Posterior cingulate gyrus (tissue), 11 donors: ENCODE data around the gene TTC39C.
"Not testable (repeated sequence)": the region's sequence is repeated elsewhere in the genome, so short reads cannot be mapped to it uniquely, and the experiment has no call there.

Experiments used
- DNase-seq, 10 donors: peaks; one replicate each; pipeline versions ENCODE4 v3.0.0 to v3.0.0-alpha.2; 2020 to 2021; ENCODE audit warnings: mixed read lengths in 3 of 10
- intact Hi-C: fragments of 100-400 bp; cut with DNase I; formaldehyde crosslinking; loops from one replicate; pipeline ENCODE4 v1.15.1; 2023

TTC39C gene

DNA sequence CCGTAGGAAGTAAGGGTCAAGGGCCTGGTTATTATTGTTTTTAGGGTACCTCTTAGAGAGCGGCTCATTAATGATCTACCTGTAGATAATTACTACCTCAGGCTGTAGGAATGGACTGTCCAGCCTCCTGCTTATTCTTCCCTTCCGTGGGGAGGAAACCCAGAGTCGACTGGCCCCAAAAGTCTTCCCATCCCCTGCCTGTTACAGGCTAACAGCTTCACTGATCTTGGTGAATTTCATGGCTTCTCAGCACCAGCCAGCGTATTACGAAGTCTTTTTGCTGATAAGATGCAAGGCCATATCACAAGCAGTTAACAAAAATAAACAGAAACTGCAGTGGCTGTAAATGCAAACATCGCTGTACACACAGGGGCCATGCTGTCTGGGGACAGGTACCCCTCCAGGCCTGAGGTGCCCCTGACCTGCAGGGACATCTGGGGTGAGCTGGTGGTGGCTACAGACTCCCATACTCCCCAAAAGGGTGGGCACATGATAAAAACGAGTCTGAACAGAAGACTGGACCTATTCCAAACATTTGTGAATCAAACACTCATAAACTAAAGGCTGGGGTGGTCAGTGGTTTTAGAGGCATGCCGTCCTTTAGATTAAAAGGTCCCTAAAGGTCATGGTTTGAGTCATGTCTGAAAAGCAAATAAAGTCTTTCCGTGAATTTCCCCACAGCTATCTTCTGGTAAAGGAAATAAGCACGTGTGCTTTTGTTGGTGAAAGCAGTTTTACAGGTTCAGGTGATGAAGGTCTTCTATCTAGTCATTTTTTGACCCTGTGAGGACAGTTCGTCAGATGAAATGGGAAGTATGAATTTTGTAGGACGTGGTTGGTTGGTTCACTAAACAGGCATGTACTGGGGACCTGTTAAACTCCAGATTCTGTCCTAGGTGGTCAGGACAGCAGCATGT lies 36.7 kb downstream of the TTC39C start:
- DNase-seq: no peak
- intact Hi-C loops: no loop called here

DNA sequence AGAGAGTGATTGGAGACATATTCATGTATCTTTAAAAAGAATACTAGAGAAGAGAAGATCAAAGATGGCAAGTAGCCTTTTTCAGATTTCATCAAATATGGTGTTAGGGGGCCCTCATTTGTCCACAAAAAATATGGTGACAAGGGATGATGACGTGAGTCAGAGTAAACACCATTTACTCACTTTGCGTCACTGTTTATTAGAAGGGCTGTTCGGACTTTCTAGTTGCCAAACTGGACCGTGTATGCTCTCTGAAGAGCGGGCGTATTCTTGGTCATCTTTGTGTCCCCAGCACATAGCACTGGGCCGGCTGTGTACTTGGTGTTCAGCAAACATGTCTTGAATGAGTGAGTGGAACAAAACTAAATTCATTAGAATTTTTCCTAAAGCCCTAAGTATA lies 37.5 kb downstream of the TTC39C start:
- intact Hi-C loops: no loop called here
- no peak for DNase-seq

DNA sequence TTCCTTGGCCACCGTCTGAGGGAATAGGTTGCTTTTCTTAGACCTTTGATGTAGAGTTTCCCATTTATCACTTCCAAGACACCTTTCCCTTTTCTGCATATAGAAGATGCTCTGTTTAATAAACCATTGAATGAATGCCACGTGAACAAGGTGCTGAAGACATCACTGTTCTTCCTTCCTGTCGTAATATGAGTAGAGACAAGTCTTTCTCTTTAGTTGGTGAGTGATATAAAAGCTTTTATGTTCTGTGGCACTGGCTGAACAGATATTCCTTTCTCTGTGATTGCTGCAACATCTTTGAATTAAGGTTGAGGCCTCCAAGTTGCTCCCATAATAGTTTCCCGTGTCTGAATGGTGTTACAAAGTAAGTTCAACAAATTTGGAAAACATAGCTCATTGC lies 38.7 kb downstream of the TTC39C start:
- intact Hi-C loops: no loop called here
- DNase-seq: no peak

DNA sequence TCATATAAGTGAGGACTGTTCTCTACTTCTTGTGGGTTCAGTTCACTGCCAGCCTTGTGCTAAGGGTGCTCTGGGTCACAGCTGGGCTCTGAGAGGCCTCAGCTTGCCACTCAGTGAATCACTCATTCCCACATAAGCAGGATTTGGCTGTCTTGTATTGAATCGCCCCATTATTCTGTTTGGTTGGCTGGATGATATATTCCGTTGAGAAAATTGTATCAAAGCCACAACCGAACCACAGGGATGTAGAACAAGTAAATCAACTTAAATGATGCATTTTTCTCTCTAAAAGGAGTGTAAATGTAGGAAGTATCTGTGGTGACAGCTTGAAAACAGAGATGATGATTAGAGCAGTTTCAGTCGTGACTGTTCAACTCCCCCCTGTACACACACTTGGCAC lies 39.6 kb downstream of the TTC39C start:
- intact Hi-C loops: no loop called here
- no peak for DNase-seq

DNA sequence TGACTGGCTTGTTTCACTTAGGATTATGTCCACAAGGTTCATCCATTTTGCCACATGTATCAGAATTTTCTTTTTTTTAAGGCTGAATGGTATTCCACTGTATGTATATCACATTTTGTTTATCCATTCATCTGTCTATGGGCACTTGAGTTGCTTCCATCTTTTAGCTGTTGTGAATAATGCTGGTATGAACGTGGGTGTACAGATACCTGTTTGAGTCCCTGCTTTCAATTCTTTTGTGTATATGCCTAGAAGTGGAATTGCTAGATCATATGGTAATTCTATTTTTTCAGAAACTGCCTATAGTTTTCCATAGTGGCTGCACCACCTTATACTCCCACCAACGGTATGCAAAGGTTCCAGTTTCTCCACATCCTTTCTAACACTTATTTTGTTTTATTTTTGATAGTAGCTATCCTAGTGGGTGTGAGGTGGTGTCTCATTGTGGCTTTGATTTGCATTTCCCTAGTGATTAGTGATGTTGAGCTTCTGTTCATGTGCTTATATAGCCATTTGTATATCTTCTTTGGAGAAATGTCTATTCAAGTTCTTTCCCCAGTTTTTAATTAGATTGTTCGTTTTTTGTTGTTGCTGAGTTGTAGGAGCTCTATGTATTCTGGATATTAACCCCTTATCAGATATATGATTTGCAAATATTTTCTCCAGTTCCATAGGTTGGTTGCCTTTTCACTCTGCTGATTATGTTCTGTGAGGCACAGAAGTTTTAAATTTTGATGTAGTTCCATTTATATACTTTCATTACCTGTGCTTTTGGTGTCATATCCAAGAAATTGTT lies 40.7 kb downstream of the TTC39C start:
- intact Hi-C loops: no loop called here
- no peak for DNase-seq

GRCh38 chr18:24055878-24056277 lies 41.3 kb downstream of the TTC39C start:
- DNase-seq: no peak
- intact Hi-C loops: no loop called here

- DNase-seq: no peak
- intact Hi-C loops: no loop called here
Measured at GRCh38 chr18:24056506-24056905, 42.0 kb downstream of the TTC39C start.

DNA sequence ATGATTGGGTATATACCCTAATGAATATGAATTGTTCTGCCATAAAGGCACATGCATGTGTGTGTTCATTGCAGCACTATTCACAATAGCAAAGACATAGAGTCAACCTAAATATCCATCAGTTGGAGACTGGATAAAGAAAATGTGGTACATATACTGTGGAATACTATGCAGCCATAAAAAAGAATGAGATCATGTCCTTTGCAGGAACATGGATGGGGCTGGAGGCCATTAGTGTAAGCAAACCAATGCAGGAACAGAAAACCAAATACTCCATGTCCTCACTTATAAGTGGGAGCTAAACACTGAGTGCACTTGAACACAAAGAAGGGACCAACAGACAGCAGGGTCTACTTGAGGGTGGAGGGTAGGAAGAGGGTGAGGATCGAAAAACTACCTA lies 43.2 kb downstream of the TTC39C start:
- intact Hi-C loops: no loop called here
- DNase-seq: no peak

- DNase-seq, intact Hi-C loops: not testable (repeated sequence)
Measured at GRCh38 chr18:24059385-24059784, 44.8 kb downstream of the TTC39C start.

DNA sequence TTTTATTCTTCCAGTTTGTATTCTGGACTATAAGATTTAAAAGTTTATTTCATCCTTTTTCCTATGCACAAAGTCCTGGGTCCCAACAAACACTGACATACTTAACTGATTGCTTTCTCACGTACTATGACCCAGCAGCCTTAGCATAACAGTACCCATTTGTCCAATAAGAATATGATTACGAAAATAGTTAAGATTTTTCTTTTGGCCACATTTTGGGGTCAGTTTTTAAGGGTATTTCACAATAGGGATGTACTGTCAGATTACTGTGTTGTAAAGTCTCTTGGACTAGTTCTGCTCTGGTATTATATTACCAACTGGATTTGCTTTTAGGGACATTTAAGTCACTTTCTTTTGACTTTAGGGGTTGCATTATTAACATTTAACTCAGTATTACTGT lies 46.1 kb downstream of the TTC39C start:
- intact Hi-C loops: no loop called here
- no peak for DNase-seq

- no peak for DNase-seq
- intact Hi-C loops: no loop called here
Measured at GRCh38 chr18:24063121-24063731, 48.7 kb downstream of the TTC39C start.

GRCh38 chr18:24064391-24065100 lies 50.0 kb downstream of the TTC39C start:
- intact Hi-C loops: no loop called here
- no peak for DNase-seq

GRCh38 chr18:24065906-24066305 lies 51.4 kb downstream of the TTC39C start:
- intact Hi-C loops: no loop called here
- DNase-seq: no peak

- intact Hi-C loops: no loop called here
- no peak for DNase-seq
Measured at GRCh38 chr18:24068945-24069693, 54.6 kb downstream of the TTC39C start.

DNA sequence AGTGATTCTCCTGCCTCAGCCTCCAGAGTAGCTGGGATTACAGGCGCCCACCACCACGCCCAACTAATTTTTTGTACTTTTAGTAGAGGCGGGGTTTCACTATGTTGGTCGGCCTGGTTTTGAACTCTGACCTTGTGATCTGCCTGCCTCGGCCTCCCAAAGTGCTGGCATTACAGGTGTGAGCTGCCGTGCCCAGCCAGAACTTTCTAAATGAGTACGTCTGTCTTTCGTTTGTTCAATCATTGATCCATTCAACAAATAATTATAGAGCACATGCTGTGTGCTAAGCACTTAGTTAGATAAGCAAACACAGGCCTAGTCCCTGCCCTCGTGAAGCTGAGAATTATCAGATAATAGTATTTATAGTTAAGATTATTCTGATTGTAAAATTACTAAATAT lies 56.5 kb downstream of the TTC39C start:
- intact Hi-C loops: no loop called here
- no peak for DNase-seq

DNA sequence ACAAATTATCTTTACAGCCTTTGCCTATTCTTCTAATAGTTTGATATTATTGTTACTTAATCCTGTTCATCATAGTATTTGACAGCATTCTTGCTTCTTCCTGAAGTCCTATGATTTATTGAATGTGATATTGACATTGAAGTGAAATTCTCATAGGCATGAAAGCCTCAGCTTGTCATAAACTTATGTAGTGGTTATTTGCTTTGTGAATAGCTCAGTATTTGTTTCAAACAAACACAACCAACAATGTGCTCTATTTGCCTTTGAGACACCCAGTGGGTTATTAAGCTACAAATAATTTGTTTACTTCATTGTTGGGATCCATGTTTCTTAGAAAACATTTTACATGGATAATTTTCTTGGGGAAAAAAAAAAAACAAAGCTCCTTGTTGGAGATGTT lies 57.2 kb downstream of the TTC39C start:
- intact Hi-C loops: no loop called here
- DNase-seq: no peak

DNA sequence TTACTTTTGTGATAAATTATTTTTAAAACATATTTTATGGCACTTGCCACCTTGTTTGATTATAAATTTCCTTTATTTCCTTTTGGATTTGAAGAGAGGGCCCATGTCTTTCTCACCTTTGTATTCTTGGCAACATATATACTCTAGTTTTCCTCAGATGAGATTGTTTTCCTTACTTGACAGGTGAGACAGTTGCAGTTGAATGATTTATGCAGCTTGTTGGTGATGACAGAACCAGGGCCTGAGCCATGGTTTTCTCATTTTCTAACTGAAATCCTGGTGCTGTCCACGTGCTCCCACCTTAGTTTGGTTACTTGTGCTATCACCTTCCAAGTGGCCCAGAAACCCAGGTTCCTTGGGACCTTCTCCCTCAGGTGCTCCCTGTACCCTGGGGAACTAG lies 58.2 kb downstream of the TTC39C start:
- DNase-seq: no peak
- intact Hi-C loops: no loop called here

DNA sequence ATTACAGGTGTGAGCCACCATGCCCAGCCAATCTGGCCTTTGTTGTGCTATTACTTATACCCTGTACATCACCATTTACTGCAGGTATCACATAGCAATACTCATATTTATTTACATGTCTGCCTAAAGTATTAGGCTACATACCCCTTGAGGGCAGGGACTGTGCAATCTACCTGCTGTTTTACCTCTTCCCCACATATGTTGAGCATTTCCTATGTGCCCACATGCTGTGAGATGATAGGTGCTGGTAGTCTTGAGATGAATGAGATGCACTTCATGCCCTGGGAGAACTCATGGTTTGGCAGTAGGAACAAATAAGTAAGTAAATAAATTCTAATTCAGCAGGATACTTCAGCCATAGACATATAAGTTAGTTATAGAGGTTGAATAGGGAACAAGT lies 59.2 kb downstream of the TTC39C start:
- no peak for DNase-seq
- intact Hi-C loops: no loop called here

DNA sequence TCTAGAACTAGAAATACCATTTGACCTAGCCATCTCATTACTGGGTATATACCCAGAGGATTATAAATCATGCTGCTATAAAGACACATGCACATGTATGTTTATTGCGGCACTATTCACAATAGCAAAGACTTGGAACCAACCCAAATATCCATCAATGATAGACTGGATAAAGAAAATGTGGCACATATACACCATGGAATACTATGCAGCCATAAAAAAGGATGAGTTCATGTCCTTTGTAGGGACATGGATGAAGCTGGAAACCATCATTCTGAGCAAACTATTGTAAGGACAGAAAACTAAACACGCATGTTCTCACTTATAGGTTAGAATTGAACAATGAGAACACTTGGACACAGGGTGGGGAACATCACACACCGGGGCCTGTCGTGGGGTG lies 60.2 kb downstream of the TTC39C start:
- intact Hi-C loops, DNase-seq: not testable (repeated sequence)
